A549 (cell line): ENCODE results near the gene C1S. TPM values are rescaled to one million over a fixed set of nuclear protein-coding genes. Genes with fewer than 3 reads are reported as not detected.

Source experiments
- ATAC-seq, 2 experiments: fragments of 200-7000 bp in 1 of 2; fragments of >200 bp in 1 of 2; cut with Nextera tagmentation in 1 of 2; cut with Tn5 transposase in 1 of 2; 3 replicates each; pipeline versions ENCODE4 v1.8.0 to v1.9.1; 2018 to 2020; ENCODE audit warnings: mild to moderate bottlenecking in 1 of 2, moderate library complexity in 1 of 2
- CTCF ChIA-PET: fragments of 300-600 bp; sonication (Branson Sonifier 250); formaldehyde crosslinking; extraction: SDS; loops from one replicate; lab custom pipeline; 2021; ENCODE audit warnings: antibody characterized with exemption, inconsistent platforms; lab: Yijun Ruan, JAX
- POLR2A ChIA-PET: fragments of 350-600 bp; formaldehyde crosslinking; extraction: SDS; loops from one replicate; lab custom pipeline; 2021; ENCODE audit warnings: antibody characterized with exemption, inconsistent platforms; lab: Yijun Ruan, JAX
- DNase-seq, 2 experiments: peaks; one replicate each; pipeline versions ENCODE4 v3.0.0 to v3.0.0-alpha.2; 2011 to 2016; ENCODE audit warnings: low read depth in 1 of 2, low spot score in 1 of 2
- FAIRE-seq: peaks from 2 replicates; lab custom pipeline; 2011; peaks lifted over from hg19 to GRCh38; lab: Jason Lieb, UNC
- H3K27ac ChIP-seq, 2 experiments: fragments of >200 bp; sonication (Bioruptor Twin); formaldehyde crosslinking; 3 replicates each; pipeline ENCODE4 v1.5.1; 2016 to 2017
- H3K4me1 ChIP-seq: fragments of >200 bp; sonication (Bioruptor Twin); formaldehyde crosslinking; 3 replicates; pipeline ENCODE4 v1.6.1; 2016
- H3K4me2 ChIP-seq: fragments of >200 bp; sonication (Bioruptor Twin); formaldehyde crosslinking; 3 replicates; pipeline ENCODE4 v1.6.1; 2016
- H3K4me3 ChIP-seq: fragments of >200 bp; sonication (Bioruptor Twin); formaldehyde crosslinking; 3 replicates; pipeline ENCODE4 v1.5.1; 2016
- H3K9me3 ChIP-seq: fragments of >200 bp; sonication (Bioruptor Twin); formaldehyde crosslinking; 3 replicates; pipeline ENCODE4 v1.6.1; 2016
- BCL3 ChIP-seq: fragments of >200 bp; sonication (Bioruptor Twin); formaldehyde crosslinking; IDR thresholded peaks from 3 replicates; pipeline ENCODE4 v1.6.1; 2016
- CBX2 ChIP-seq: fragments of 200-600 bp; sonication (generic); IDR thresholded peaks from 2 replicates; pipeline ENCODE4 v1.6.1; 2016; ENCODE audit warnings: low read depth, mild to moderate bottlenecking, borderline replicate concordance
- CBX8 ChIP-seq: fragments of 200-600 bp; sonication (generic); IDR thresholded peaks from 2 replicates; pipeline ENCODE4 v1.6.1; 2016
- CHD2 ChIP-seq: fragments of 150-350 bp; IDR thresholded peaks from 2 replicates; pipeline ENCODE4 v1.6.1; 2014; ENCODE audit warnings: low read length; ENCODE audit not compliant: partially characterized antibody
- CHD4 ChIP-seq: fragments of 200-600 bp; sonication (generic); IDR thresholded peaks from 2 replicates; pipeline ENCODE4 v1.6.1; 2016; ENCODE audit warnings: antibody characterized with exemption, mild to moderate bottlenecking, borderline replicate concordance
- CTCF ChIP-seq: fragments of >200 bp; sonication (Bioruptor Twin); formaldehyde crosslinking; IDR thresholded peaks from 3 replicates; pipeline ENCODE4 v1.5.1; 2016
- E2F6 ChIP-seq: IDR thresholded peaks from 2 replicates; pipeline ENCODE4 v1.6.1; 2012; ENCODE audit warnings: low read depth, borderline replicate concordance
- EHF ChIP-seq: fragments of 250-450 bp; sonication (Bioruptor Pico); IDR thresholded peaks from 2 replicates; pipeline ENCODE4 v1.5.0; 2020; ENCODE audit warnings: mild to moderate bottlenecking
- EHMT2 ChIP-seq: fragments of 200-600 bp; sonication (generic); IDR thresholded peaks from 2 replicates; pipeline ENCODE4 v1.6.1; 2016; ENCODE audit warnings: antibody characterized with exemption, low read depth, mild to moderate bottlenecking, moderate library complexity
- FOSB ChIP-seq: fragments of 250-450 bp; sonication (Bioruptor Pico); IDR thresholded peaks from 2 replicates; pipeline ENCODE4 v1.5.0; 2020; ENCODE audit warnings: mild to moderate bottlenecking, moderate library complexity
- FOSL2 ChIP-seq, 2 experiments: fragments of 450-650 bp in 1 of 2; fragments of >200 bp in 1 of 2; sonication (Bioruptor Twin) in 1 of 2; formaldehyde crosslinking; IDR thresholded peaks; 2 replicates each; pipeline versions ENCODE4 v1.5.0 to v1.6.1; 2016 to 2020; ENCODE audit warnings: mild to moderate bottlenecking in 1 of 2, moderate library complexity in 1 of 2
- HDAC2 ChIP-seq: fragments of 200-600 bp; sonication (generic); IDR thresholded peaks from 2 replicates; pipeline ENCODE4 v1.6.1; 2016
- HOXB13 ChIP-seq: fragments of 250-450 bp; sonication (Bioruptor Pico); IDR thresholded peaks from 2 replicates; pipeline ENCODE4 v1.5.0; 2020; ENCODE audit warnings: low read depth, mild to moderate bottlenecking, moderate library complexity
- KDM1A ChIP-seq: fragments of 200-600 bp; sonication (generic); IDR thresholded peaks from 2 replicates; pipeline ENCODE4 v1.6.1; 2016; ENCODE audit warnings: low read depth, mild to moderate bottlenecking
- KDM5A ChIP-seq: fragments of 200-600 bp; sonication (generic); IDR thresholded peaks from 2 replicates; pipeline ENCODE4 v1.6.1; 2016; ENCODE audit warnings: antibody characterized with exemption, mild to moderate bottlenecking
- NFE2L2 ChIP-seq: fragments of 150-350 bp; conservative IDR thresholded peaks from 2 replicates; pipeline ENCODE4 v1.6.1; 2014; ENCODE audit warnings: low read length
- NR3C1 ChIP-seq: fragments of >200 bp; sonication (Bioruptor Twin); formaldehyde crosslinking; IDR thresholded peaks from 3 replicates; pipeline ENCODE4 v1.6.1; 2017
- RAD21 ChIP-seq, 2 experiments: fragments of >200 bp in 1 of 2; sonication (Bioruptor Twin) in 1 of 2; formaldehyde crosslinking in 1 of 2; IDR thresholded peaks in 1 of 2; conservative IDR thresholded peaks in 1 of 2; 2 replicates in 1 of 2; 3 replicates in 1 of 2; pipeline ENCODE4 v1.6.1; 2012 to 2018; ENCODE audit warnings: inconsistent platforms in 1 of 2
- RFX5 ChIP-seq: fragments of 450-650 bp; IDR thresholded peaks from 2 replicates; pipeline ENCODE4 v1.7.1; 2014; ENCODE audit warnings: antibody characterized with exemption, mild to moderate bottlenecking, moderate library complexity
- SREBF2 ChIP-seq: fragments of 450-650 bp; IDR thresholded peaks from 2 replicates; pipeline ENCODE4 v1.6.1; 2014; ENCODE audit warnings: mild to moderate bottlenecking, moderate library complexity
- ZC3H11A ChIP-seq: fragments of 450-650 bp; IDR thresholded peaks from 2 replicates; pipeline ENCODE4 v1.6.1; 2014; ENCODE audit warnings: antibody characterized with exemption, mild to moderate bottlenecking
- ZSCAN20 ChIP-seq: fragments of 250-450 bp; sonication (Bioruptor Pico); IDR thresholded peaks from 2 replicates; pipeline ENCODE4 v1.8.0; 2022; ENCODE audit warnings: mild to moderate bottlenecking, moderate library complexity
- WGBS: methylation state at CpG from one replicate; pipeline ENCODE4 v1.1.6; 2017; ENCODE audit errors: missing lambda C conversion rate; 5-methylcytosine and 5-hydroxymethylcytosine counted together
- polyA plus RNA-seq, 4 experiments: library from polyadenylated mRNA; depleted of rRNA in 3 of 4; stranded (reverse); fragments of >200 nt; fragmentation: RNase III in 1 of 4; extraction: RNeasy Plus Mini Kit Qiagen cat#74134 plus additional on column Dnase treatment in 1 of 4; gene quantifications; 2 replicates in 3 of 4; 3 replicates in 1 of 4; pipeline ENCODE4 v1.2.3, GENCODE V29; 2011 to 2017
- TF ChIP-seq, protein P1 (sequence below): fragments of 200-600 bp; sonication (generic); IDR thresholded peaks from 2 replicates; pipeline ENCODE4 v1.6.1; 2016; ENCODE audit warnings: antibody characterized with exemption, mild to moderate bottlenecking, moderate library complexity
- TF ChIP-seq, protein P2 (sequence below): fragments of 450-650 bp; IDR thresholded peaks from 2 replicates; pipeline ENCODE4 v1.6.1; 2014; ENCODE audit warnings: antibody characterized with exemption
- TF ChIP-seq, protein P3 (sequence below): fragments of >200 bp; sonication (Bioruptor Twin); formaldehyde crosslinking; IDR thresholded peaks from 2 replicates; pipeline ENCODE4 v1.6.1; 2016

The C1S gene
- polyA plus RNA-seq, 2 of the 4 experiments (the other 2 are of a cell fraction): 65.5 to 107 TPM

GRCh38 chr12:7117670-7118069 is 57.2 kb downstream of the C1S start:
- no peaks in the 10 kb centered on the region for H3K9me3 ChIP-seq
- no peak overlapping the region for H3K27ac ChIP-seq
- no peak for DNase-seq
- no peak for FAIRE-seq
- no peak for ATAC-seq
- CTCF ChIA-PET: interaction anchor here (0.8 to 4.7 kb wide), 4 partner anchors 8 to 153 kb away, joined by 3 to 25 read pairs (median 5); partner anchors contain the start of genes C1RL and C1S
- no peak for TF ChIP-seq KDM5A
- TF ChIP-seq RAD21 (conservative IDR thresholded peaks at IDR 0.05 in 1 of 2, IDR thresholded peaks at IDR 0.05 in 1 of 2): no peak
- no peak for TF ChIP-seq E2F6
- no peak for TF ChIP-seq CBX8
- TF ChIP-seq, protein P1, sequence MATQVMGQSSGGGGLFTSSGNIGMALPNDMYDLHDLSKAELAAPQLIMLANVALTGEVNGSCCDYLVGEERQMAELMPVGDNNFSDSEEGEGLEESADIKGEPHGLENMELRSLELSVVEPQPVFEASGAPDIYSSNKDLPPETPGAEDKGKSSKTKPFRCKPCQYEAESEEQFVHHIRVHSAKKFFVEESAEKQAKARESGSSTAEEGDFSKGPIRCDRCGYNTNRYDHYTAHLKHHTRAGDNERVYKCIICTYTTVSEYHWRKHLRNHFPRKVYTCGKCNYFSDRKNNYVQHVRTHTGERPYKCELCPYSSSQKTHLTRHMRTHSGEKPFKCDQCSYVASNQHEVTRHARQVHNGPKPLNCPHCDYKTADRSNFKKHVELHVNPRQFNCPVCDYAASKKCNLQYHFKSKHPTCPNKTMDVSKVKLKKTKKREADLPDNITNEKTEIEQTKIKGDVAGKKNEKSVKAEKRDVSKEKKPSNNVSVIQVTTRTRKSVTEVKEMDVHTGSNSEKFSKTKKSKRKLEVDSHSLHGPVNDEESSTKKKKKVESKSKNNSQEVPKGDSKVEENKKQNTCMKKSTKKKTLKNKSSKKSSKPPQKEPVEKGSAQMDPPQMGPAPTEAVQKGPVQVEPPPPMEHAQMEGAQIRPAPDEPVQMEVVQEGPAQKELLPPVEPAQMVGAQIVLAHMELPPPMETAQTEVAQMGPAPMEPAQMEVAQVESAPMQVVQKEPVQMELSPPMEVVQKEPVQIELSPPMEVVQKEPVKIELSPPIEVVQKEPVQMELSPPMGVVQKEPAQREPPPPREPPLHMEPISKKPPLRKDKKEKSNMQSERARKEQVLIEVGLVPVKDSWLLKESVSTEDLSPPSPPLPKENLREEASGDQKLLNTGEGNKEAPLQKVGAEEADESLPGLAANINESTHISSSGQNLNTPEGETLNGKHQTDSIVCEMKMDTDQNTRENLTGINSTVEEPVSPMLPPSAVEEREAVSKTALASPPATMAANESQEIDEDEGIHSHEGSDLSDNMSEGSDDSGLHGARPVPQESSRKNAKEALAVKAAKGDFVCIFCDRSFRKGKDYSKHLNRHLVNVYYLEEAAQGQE: no peak
- TF ChIP-seq BCL3: no peak
- TF ChIP-seq SREBF2: no peak
- TF ChIP-seq EHMT2: no peak
- TF ChIP-seq CHD2: no peak
- no peak for TF ChIP-seq ZSCAN20 (CRISPR knock-in tag)
- TF ChIP-seq ZC3H11A: no peak
- TF ChIP-seq CHD4: no peak
- no peak for TF ChIP-seq HDAC2
- TF ChIP-seq HOXB13: no peak
- no peak for TF ChIP-seq FOSB (CRISPR knock-in tag)
- no peak for TF ChIP-seq NFE2L2
- no peak overlapping the region for H3K4me3 ChIP-seq
- H3K4me2 ChIP-seq: no peak overlapping the region
- POLR2A ChIA-PET: no interaction called here
- H3K4me1 ChIP-seq: peaks cover 5% of the 10 kb centered on the region; the same call in 1 of the 3 replicates
- 85% methylated on average over 3 of the region's 3 CpGs for WGBS

DNA sequence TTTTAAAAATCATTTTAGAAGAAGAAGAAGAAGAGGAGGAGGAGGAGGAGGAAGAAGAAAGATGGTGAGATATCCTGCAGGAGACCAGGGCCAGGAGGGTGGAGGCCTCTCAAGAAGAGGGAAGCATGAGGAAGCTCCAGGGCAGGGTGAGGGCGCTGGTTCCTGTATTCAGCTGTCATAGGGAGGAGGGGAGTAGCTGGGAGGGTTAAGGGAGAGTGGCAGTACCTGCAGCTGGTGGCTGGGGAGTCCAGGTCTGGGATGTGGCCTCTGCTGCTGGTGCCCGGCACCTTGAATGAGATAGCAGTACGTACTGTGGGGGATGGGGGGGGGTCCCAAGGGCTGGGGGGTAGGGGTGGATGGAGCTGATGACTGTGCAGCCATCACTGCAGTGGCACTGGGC is 58.4 kb downstream of the C1S start:
- CTCF ChIA-PET: interaction anchor here (0.9 to 4.7 kb wide), 4 partner anchors 10 to 58 kb away, joined by 3 to 25 read pairs (median 5); partner anchors contain the start of genes C1RL and C1S
- Histone ChIP-seq H3K4me2 (no peak overlapping the region), H3K9me3 (no peaks in the 10 kb centered on the region), H3K4me3 (no peak overlapping the region), H3K27ac (no peak overlapping the region), H3K4me1 (no peaks in the 10 kb centered on the region)
- POLR2A ChIA-PET: interaction anchor here (0.9 kb wide), 1 partner anchor 10 kb away, joined by 3 read pairs; the partner anchor contains the start of gene C1RL
- no peak for TF ChIP-seq KDM1A
- TF ChIP-seq FOSL2 (IDR thresholded peaks at IDR 0.05): no peak
- no peak for TF ChIP-seq FOSL2 (CRISPR knock-in tag; IDR thresholded peaks at IDR 0.05)
- no peak for FAIRE-seq
- no peak for DNase-seq
- ATAC-seq: no peak
- 83% methylated on average over 3 of the region's 3 CpGs for WGBS

DNA sequence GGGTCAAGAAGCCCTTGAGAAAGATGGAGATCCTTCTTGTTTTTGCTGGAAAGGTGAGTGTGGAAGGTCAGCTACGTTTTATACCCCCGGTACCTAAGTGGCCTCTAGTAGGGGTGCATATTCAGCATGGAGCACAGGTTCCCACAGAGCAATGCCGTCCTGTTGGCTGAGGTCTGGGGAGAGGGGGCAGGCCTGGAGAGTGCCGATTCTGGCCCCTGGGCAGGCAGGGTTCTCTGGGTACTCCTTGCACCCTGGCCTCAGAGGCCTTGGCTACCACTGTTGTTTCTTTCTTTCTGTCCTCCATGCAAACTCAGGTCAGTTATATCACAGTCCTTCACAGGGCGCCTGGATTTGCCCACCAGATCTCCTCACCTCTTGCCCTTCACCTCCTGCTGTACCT is 59.6 kb downstream of the C1S start:
- WGBS: 84% methylated on average over 5 of the region's 5 CpGs
- no peak for DNase-seq
- no peak overlapping the region for H3K4me3 ChIP-seq
- no peak overlapping the region for H3K27ac ChIP-seq
- no peak overlapping the region for H3K4me2 ChIP-seq
- no peak for FAIRE-seq
- no peak for ATAC-seq
- ChIA-PET POLR2A (no interaction called here), CTCF (interaction anchor here (1.4 to 4.7 kb wide), 3 partner anchors 11 to 60 kb away, joined by 4 to 25 read pairs (median 5); partner anchors contain the start of genes C1RL and C1S)
- H3K4me1 ChIP-seq: no peaks in the 10 kb centered on the region
- TF ChIP-seq, protein P2, sequence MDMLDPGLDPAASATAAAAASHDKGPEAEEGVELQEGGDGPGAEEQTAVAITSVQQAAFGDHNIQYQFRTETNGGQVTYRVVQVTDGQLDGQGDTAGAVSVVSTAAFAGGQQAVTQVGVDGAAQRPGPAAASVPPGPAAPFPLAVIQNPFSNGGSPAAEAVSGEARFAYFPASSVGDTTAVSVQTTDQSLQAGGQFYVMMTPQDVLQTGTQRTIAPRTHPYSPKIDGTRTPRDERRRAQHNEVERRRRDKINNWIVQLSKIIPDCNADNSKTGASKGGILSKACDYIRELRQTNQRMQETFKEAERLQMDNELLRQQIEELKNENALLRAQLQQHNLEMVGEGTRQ: no peak
- TF ChIP-seq EHMT2: no peak
- TF ChIP-seq CTCF: no peak
- TF ChIP-seq CBX8: no peak
- no peak for TF ChIP-seq NFE2L2
- no peak for TF ChIP-seq NR3C1
- TF ChIP-seq CHD4: no peak
- TF ChIP-seq, protein P3, sequence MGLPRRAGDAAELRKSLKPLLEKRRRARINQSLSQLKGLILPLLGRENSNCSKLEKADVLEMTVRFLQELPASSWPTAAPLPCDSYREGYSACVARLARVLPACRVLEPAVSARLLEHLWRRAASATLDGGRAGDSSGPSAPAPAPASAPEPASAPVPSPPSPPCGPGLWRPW: no peak
- no peak for TF ChIP-seq RFX5
- TF ChIP-seq CBX2: no peak
- no peak for TF ChIP-seq EHF (CRISPR knock-in tag)
- H3K9me3 ChIP-seq: no peaks in the 10 kb centered on the region
